ENCODE results near the gene STAMBPL1.

GRCh38 chr10:88883448-88883809, 3.4 kb downstream of the STAMBPL1 start:
- TF ChIP-seq CHD2 (IDR thresholded peaks at IDR 0.05; ENCODE audit: low read length, partially characterized antibody) = peak; percentile 31
- peak; percentile 43; the same call in 1 of the 2 replicates for TF ChIP-seq POLR2AphosphoS5 (IDR thresholded peaks at IDR 0.05; ENCODE audit: low read depth, low read length)
- TF ChIP-seq CTCF (IDR thresholded peaks at IDR 0.05) = no peak

Measured in SK-N-SH (cell line).